GM12891 (cell line): ENCODE measurements around the gene HELZ2.
A peak's percentile ranks its signal among the peaks of the same experiment; 100 is the strongest.

Experiments
- POLR2A ChIP-seq: IDR thresholded peaks from 2 replicates; pipeline ENCODE4 v1.6.1; 2011; ENCODE audit warnings: low read depth, low read length, control low read depth
- POLR2AphosphoS5 ChIP-seq: IDR thresholded peaks from 2 replicates; pipeline ENCODE4 v1.6.1; 2011; ENCODE audit warnings: low read depth, low read length, control low read depth
- SPI1 ChIP-seq: IDR thresholded peaks from 2 replicates; pipeline ENCODE4 v1.6.1; 2011; ENCODE audit warnings: low read depth, low read length, control low read depth
- TAF1 ChIP-seq: IDR thresholded peaks from 2 replicates; pipeline ENCODE4 v1.6.1; 2011; ENCODE audit warnings: low read depth, low read length, control low read depth

GRCh38 chr20:63552481-63553249 lies 21.4 kb downstream of the HELZ2 start:
- TF ChIP-seq TAF1 (no peak), POLR2A (no peak), SPI1 (peak; percentile 36), POLR2AphosphoS5 (no peak)
